ENCODE measurements around the gene UBTF. TPM values are rescaled to one million over a fixed set of nuclear protein-coding genes. Genes with fewer than 3 reads are reported as not detected.

Gene UBTF
- total and polyA plus RNA-seq, 2 of the 8 experiments (the other 6 are each of a cell fraction or from before 2014, with no cell fraction given), result 14.7 to 106 TPM

GRCh38 chr17:44257815-44258760 lies 38.6 kb upstream of the UBTF start:
- H3K14ac ChIP-seq (ENCODE audit: insufficient read length), result no peak overlapping the region
- H2BK12ac ChIP-seq (ENCODE audit: low read depth, low read length), result no peak overlapping the region
- no peak overlapping the region for H2BK120ac ChIP-seq (replicated peaks; ENCODE audit: low read depth, low read length)
- no peak overlapping the region for H2BK5ac ChIP-seq (ENCODE audit: low read depth, low read length)
- no peak overlapping the region for H3K9ac ChIP-seq (replicated peaks in 1 of 4; ENCODE audit: extremely low read depth in 1 of 4, low read depth in 3 of 4, low read length in 3 of 4)
- peaks cover 4% of the 10 kb centered on the region; the same call in 1 of the 2 replicates for H3K23me2 ChIP-seq (ENCODE audit: low read depth, low read length)
- ChIA-PET POLR2A (ENCODE audit: partially characterized antibody) (interaction anchor here (1.0 to 1.7 kb wide), 2 partner anchors 11 to 38 kb away, joined by 3 to 6 read pairs; partner anchors contain the start of gene UBTF), CTCF (ENCODE audit: partially characterized antibody) (interaction anchor here (0.5 to 1.9 kb wide), 18 partner anchors 11 to 1374 kb away, joined by 3 to 5 read pairs (median 3); no protein-coding TSS in a partner anchor)
- H3K4me1 ChIP-seq (replicated peaks in 1 of 4; ENCODE audit: control insufficient read depth in 3 of 4, insufficient read depth in 4 of 4, low read length in 3 of 4), result peaks cover 0 to 2% (median 0%) of the 10 kb centered on the region in 4 experiments; a peak in 1 of 7 replicates
- H3K4ac ChIP-seq (replicated peaks; ENCODE audit: insufficient read length, low read depth, low read length), result no peak overlapping the region
- FAIRE-seq (no peak), DNase-seq (ENCODE audit: low read depth in 1 of 2, low spot score in 2 of 2) (no peak)
- no peaks in the 10 kb centered on the region for H3K79me1 ChIP-seq (ENCODE audit: low read depth, low read length)
- H3K4me3 ChIP-seq (ENCODE audit: extremely low read depth in 1 of 4, insufficient read depth in 2 of 4, low read depth in 3 of 4, low read length in 4 of 4), result no peak overlapping the region
- no peak overlapping the region for H4K8ac ChIP-seq (ENCODE audit: extremely low read depth, insufficient read depth, low read length)
- H3K36me3 ChIP-seq (ENCODE audit: control insufficient read depth in 2 of 4, insufficient read depth in 4 of 4, low read length in 3 of 4), result no peaks in the 10 kb centered on the region
- no peaks in the 10 kb centered on the region for H3K27me3 ChIP-seq (replicated peaks in 1 of 4; ENCODE audit: control insufficient read depth in 3 of 4, extremely low read depth in 1 of 4, insufficient read depth in 3 of 4, low read length in 3 of 4)
- H4K91ac ChIP-seq (replicated peaks; ENCODE audit: insufficient read length, low read length), result no peak overlapping the region
- H3K4me2 ChIP-seq (ENCODE audit: insufficient read depth in 1 of 2, low read depth in 2 of 2, low read length in 2 of 2), result no peak overlapping the region
- H3K27ac ChIP-seq (ENCODE audit: low read depth, low read length), result no peak overlapping the region
- H2BK20ac ChIP-seq (ENCODE audit: low read length), result no peak overlapping the region
- H3K56ac ChIP-seq (replicated peaks; ENCODE audit: insufficient read length, low read depth, low read length), result no peak overlapping the region
- H3K79me2 ChIP-seq (ENCODE audit: control insufficient read depth in 1 of 2, insufficient read depth in 2 of 2, low read length in 2 of 2), result no peaks in the 10 kb centered on the region
- H2AFZ ChIP-seq (ENCODE audit: low read length), result no peak overlapping the region
- no peaks in the 10 kb centered on the region for H3K9me3 ChIP-seq (ENCODE audit: insufficient read depth in 2 of 2, low read depth in 1 of 2, low read length in 1 of 2)
- H3K23ac ChIP-seq (ENCODE audit: insufficient read length), result no peak overlapping the region
- no peak for TF ChIP-seq PHF8 (conservative IDR thresholded peaks at IDR 0.05; ENCODE audit: low read depth, low read length)
- TF ChIP-seq SRF (IDR thresholded peaks at IDR 0.05; ENCODE audit: low read depth, low read length), result no peak
- no peak for TF ChIP-seq HDAC6 (IDR thresholded peaks at IDR 0.05; ENCODE audit: low read depth, low read length)
- no peak for TF ChIP-seq SP4 (IDR thresholded peaks at IDR 0.05; ENCODE audit: low read length)
- TF ChIP-seq BACH1 (IDR thresholded peaks at IDR 0.05; ENCODE audit: low read length), result no peak
- TF ChIP-seq NANOG (IDR thresholded peaks at IDR 0.05; ENCODE audit: insufficient read depth, low read depth, low read length, poor library complexity, severe bottlenecking), result no peak
- no peak for TF ChIP-seq SAP30 (IDR thresholded peaks at IDR 0.05; ENCODE audit: insufficient read depth, insufficient replicate concordance, low read length)
- no peak for TF ChIP-seq NRF1 (IDR thresholded peaks at IDR 0.05; ENCODE audit: low read depth, low read length)
- TF ChIP-seq CREB1 (IDR thresholded peaks at IDR 0.05), result no peak
- TF ChIP-seq TEAD4 (IDR thresholded peaks at IDR 0.05; ENCODE audit: low read depth, low read length), result no peak
- no peak for TF ChIP-seq BCL11A (IDR thresholded peaks at IDR 0.05; ENCODE audit: low read depth in 2 of 2, low read length in 2 of 2)
- no peak for TF ChIP-seq SIN3A (conservative IDR thresholded peaks at IDR 0.05 in 1 of 2, IDR thresholded peaks at IDR 0.05 in 1 of 2; ENCODE audit: low read depth in 1 of 2, low read length in 2 of 2)
- H3K18ac ChIP-seq (ENCODE audit: extremely low read depth, low read length), result no peak overlapping the region
- H2AK5ac ChIP-seq (ENCODE audit: low read depth, low read length), result no peak overlapping the region
- no peak overlapping the region; the same call in 1 of the 2 replicates for H2BK15ac ChIP-seq (ENCODE audit: low read length)
- WGBS, 2 experiments (ENCODE audit: extremely low coverage in 1 of 2, insufficient coverage in 1 of 2, insufficient read length in 1 of 2, insufficient replicate concordance in 2 of 2, low coverage in 1 of 2, low lambda C conversion rate in 2 of 2, missing lambda C conversion rate in 1 of 2), result 92% methylated on average over 23 of the region's 23 CpGs; no CpG with 5 or more reads in 1 of the 2 experiments
- H4K5ac ChIP-seq (ENCODE audit: insufficient read length, low read depth, low read length), result no peak overlapping the region
- no peaks in the 10 kb centered on the region for H4K20me1 ChIP-seq (replicated peaks in 1 of 2; ENCODE audit: control insufficient read depth in 1 of 2, insufficient read depth in 2 of 2, low read length in 2 of 2)
